GM19099 (cell line): ENCODE measurements around the gene MYH15.

Experiments
- POLR2A ChIP-seq: IDR thresholded peaks from 3 replicates; pipeline ENCODE4 v1.6.1; 2011; ENCODE audit warnings: low read depth; ENCODE audit not compliant: insufficient read length; ENCODE audit errors: extremely low read depth

Gene MYH15

GRCh38 chr3:108524537-108524936, 14.1 kb upstream of the MYH15 start:
- TF ChIP-seq POLR2A, result no peak

GRCh38 chr3:108518895-108519294, 8.5 kb upstream of the MYH15 start:
- TF ChIP-seq POLR2A, result no peak

GRCh38 chr3:108516881-108517280, 6.5 kb upstream of the MYH15 start:
- TF ChIP-seq POLR2A, result no peak

DNA sequence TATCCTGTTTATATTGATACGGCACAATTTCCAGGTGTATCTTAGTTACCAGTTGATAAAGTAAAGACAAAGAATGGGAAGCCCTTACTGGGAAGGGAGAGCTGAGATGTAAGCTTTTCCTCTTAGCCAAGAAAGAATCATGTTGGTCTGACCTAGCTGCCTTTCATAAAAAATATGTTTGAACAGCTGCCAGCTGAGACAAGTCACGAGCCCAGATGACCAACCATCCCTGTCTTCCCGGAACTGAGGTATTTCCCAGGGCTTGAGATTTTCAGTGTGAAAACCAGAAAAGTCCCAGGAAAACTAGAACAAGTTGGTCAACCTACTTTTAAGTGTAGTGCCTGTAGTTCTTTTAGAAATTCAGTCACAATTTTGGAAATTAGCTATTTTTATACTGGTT, 3.6 kb upstream of the MYH15 start:
- no peak for TF ChIP-seq POLR2A

- TF ChIP-seq POLR2A, result no peak
Observed at GRCh38 chr3:108512671-108513070, 2.3 kb upstream of the MYH15 start.

GRCh38 chr3:108511490-108511889, 1.1 kb upstream of the MYH15 start:
- no peak for TF ChIP-seq POLR2A

DNA sequence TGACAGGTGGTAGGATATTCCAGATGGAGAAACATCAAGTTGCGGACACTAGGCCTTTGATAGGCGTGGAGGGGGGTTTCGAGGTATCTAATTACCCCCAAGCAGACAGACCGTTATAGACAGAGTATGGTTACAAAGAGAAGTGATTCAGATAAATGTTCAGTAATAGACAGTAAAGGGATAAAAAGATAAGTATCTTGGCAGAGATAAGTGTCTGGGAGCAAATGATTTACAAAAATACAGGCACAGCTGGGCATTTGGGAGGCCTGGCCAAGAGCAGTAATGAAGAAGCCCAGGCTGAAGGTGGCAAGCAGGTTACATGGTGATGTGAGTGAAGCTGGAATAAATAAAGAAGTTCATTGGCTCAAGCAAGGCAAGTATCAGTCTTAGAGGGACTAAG, 659 bp upstream of the MYH15 start:
- no peak for TF ChIP-seq POLR2A

- no peak for TF ChIP-seq POLR2A
Observed at GRCh38 chr3:108509871-108510270, 525 bp downstream of the MYH15 start.

GRCh38 chr3:108509263-108509662, 1.1 kb downstream of the MYH15 start:
- TF ChIP-seq POLR2A, result no peak

GRCh38 chr3:108507902-108508301, 2.5 kb downstream of the MYH15 start:
- TF ChIP-seq POLR2A, result no peak

DNA sequence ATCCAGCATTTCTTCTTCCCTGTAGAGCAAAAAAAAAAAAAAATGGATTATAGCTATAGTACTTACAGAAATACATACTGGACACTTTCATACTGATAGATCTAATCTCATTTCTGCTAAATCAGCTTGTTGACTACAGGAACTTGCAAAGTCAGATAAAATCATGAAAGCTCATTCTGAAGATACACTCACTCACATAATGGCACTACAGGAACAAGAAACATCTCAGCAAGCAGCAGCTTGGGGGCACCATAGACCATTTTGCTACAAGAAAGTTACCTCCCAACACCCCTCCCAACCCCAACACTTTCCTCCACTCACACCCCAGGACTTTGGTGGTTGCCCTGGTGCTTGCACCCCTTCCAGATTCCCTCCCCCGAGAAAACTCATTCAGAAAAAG, 4.6 kb downstream of the MYH15 start:
- TF ChIP-seq POLR2A, result no peak

DNA sequence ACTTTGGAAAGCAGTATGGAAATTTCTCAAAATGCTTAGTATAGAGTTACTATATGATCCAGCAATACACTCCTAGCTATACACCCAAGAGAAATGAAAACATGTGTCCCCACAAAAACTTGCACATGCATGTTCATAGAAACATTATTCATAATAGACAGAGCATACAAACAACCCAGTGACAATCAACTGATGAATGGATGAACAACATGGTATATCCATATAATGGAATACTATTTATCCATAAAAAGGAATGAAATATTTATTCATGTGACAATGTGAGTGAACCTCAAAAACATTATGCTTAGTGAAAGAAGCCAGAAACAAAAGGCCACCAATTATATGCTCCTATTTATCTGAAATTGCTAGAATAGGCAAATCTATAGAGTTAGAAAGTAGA, 6.7 kb downstream of the MYH15 start:
- TF ChIP-seq POLR2A, result no peak

GRCh38 chr3:108501535-108501934, 8.9 kb downstream of the MYH15 start:
- no peak for TF ChIP-seq POLR2A

GRCh38 chr3:108500728-108501127, 9.7 kb downstream of the MYH15 start:
- TF ChIP-seq POLR2A, result no peak

DNA sequence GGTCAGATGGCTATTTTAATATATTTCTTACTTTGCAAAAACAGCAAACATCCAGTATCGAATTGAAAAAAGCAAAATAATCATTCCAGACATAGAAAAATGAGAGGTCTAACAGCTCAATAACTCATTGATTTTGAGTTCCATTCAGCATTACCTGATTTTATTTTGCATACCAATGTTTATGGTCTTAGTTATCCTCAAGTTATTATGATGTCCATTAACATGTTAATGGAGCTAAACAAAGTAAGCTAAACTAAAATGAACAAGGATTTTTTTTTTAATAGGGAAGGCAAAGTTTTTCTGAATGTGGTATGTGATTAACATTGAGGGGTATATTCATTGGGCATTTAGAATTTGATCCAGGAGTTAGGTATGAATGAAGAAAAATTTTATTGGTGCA, 13.1 kb downstream of the MYH15 start:
- no peak for TF ChIP-seq POLR2A

DNA sequence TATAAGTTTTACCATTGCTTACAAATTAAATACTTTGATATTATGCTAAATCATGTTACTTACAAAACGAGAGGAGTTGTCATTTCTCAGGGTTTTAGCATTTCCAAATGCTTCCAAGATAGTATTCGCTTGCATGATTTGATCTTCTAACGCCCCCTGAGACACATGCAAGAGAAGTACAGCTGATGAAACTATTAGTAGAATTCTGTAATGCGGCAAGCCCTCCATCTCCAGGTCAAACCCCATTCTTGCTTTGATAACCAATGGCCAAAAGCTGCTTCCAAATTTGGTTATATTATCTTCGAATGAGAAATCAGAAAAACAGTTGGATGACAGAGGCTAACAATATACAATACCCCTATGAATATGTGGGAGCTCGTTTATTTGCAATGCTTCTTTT, 14.7 kb downstream of the MYH15 start:
- TF ChIP-seq POLR2A, result no peak

DNA sequence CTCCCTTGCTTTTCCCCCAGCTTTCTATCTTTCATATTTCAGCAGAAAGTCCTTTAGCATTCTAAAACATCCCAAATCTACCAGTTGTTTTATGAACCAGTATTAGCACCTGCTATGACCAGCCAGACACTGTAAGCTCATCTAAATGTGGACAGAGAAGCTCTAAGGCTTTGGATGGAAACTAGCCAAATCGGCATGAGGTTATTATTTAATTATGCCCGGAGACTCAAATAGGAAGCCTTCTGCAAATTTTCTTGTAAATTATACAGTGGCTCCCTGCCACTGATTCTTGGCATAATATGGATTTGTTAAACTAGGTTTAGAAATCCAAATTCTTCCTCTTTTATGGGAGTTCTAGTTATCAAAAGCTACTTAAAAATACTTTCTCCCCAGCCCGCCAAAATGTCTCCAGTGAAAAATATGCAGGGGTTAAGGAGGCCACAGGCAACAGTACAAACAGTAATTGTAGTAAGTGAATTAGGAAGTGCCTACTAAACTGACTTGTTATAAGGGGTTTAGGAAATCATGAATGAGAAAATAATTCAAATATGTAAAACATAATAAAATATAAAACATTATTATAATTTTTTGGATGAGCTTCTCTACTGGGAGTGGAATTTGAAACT, 15.4 kb downstream of the MYH15 start:
- no peak for TF ChIP-seq POLR2A
